ENCODE data around the gene GRID2. TPM values are rescaled to one million over a fixed set of nuclear protein-coding genes. Genes with fewer than 3 reads are reported as not detected.

GRID2 gene
- total and polyA plus RNA-seq, 8 donors: 0.14 to 0.36 (median 0.22) TPM

DNA sequence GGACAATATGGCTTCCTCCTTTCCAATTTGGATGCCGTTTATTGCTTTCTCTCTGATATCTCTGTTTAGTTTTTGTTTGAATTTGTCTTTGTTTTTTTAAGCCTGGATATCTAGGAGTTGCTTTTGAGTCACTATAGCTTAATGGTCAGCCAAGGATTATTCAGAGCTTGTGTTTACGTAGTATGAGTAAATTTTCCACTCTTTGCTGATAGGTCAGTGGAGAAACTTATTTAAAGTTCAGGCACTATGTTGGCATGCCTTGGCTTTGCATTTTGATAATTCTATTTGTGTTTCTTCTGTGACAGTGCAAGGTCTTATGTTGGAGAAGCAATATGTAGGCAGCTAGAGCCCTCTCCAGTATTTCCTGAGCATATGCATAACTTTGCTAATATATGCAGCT is 315.2 kb downstream of the GRID2 start:
- Histone ChIP-seq H3K9me3 (no peaks in the 10 kb centered on the region), H3K27me3 (no peaks in the 10 kb centered on the region), H3K36me3 (no peaks in the 10 kb centered on the region), H3K4me1 (no peaks in the 10 kb centered on the region), H3K4me3 (no peak overlapping the region), H3K27ac (no peak overlapping the region)
- ATAC-seq (no peak), DNase-seq (no peak)
- no peak for TF ChIP-seq CTCF (IDR thresholded peaks at IDR 0.05)
- intact Hi-C loops (cut with DNase I): no loop called here

DNA sequence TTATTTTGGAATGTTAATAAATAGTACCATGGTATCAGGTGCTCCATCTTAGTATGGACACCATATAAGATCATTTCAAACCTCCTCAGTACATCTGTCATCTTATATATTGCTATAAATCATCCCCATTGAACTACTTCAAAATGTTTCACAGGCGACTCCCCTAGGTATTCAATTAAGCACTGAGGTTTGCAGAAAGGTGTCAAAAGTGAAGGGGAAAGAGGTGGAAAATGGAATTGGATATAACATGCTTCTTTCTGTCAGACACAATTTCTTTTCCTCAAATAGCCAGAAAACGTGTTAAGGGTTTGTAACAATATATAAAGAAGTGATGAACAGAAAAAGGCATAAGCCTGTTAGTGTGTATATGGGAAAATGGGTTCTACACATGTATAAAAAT is 325.5 kb downstream of the GRID2 start:
- Histone ChIP-seq H3K4me3 (no peak overlapping the region), H3K9me3 (peaks cover 0 to 7% of the 10 kb centered on the region in 2 donors), H3K36me3 (no peaks in the 10 kb centered on the region), H3K27me3 (no peaks in the 10 kb centered on the region), H3K4me1 (no peaks in the 10 kb centered on the region), H3K27ac (no peak overlapping the region)
- ATAC-seq: no peak
- no peak for DNase-seq
- intact Hi-C loops (cut with DNase I): no loop called here
- TF ChIP-seq CTCF (IDR thresholded peaks at IDR 0.05): no peak

DNA sequence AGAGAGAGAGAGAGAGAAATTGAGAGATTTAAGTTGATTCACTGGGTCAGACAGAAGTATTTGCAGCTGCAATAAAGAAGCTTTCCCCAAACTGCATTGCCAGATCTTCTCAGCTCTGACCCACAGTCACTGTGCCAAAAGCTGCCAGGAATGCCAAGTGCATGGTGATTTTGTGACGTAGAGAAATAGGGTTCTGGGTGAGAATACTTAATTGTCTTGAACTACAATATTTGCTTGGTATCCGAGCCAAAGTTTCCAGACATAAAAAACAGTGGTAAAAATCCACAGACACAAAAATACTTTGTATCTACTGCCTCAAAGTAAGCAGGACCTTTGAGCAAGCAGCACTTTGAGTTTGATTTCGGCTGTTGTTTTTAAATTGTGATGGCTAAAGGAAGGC is 331.1 kb downstream of the GRID2 start:
- H3K9me3 ChIP-seq: no peaks in the 10 kb centered on the region
- no peak for ATAC-seq
- intact Hi-C loops (cut with DNase I): no loop called here
- no peaks in the 10 kb centered on the region for H3K4me1 ChIP-seq
- no peaks in the 10 kb centered on the region for H3K27me3 ChIP-seq
- TF ChIP-seq CTCF (IDR thresholded peaks at IDR 0.05): no peak
- H3K4me3 ChIP-seq: no peak overlapping the region
- H3K27ac ChIP-seq: no peak overlapping the region
- no peak for DNase-seq
- H3K36me3 ChIP-seq: no peaks in the 10 kb centered on the region

DNA sequence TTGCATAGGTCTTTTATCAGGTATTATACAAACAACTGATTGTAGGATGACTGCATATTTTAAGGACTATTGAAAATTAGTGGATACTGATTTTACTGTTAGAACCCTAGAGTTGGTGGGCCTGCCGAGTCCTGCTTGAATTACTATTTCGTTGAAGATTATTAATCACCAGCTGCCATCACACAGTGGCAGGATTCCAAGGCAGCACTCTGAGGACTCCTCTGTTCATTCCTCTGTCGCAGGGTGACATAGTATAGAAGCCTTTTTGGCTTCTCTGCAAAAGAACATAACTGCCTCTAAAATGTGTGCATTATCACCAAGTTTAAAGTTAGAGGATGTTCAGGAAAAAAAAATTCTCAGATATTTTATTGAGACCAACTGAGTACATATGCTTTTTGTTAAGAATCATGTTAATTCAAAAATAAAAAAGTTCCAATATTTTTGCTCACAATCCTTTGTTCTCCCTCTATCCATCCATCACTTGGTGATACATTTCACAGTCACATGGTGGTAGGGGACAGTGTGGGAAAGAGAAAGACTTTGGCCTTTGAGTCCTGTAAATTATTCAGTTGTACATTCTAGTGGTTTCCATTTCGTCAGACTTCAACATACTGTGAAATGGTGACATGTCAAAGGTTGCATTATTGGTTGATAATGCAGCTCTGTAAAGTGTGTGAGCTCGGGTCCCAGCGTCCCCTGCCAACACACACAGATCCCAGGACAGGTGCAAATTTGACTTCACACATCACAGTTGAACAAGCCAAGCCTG is 332.5 kb downstream of the GRID2 start:
- H3K4me1 ChIP-seq: no peaks in the 10 kb centered on the region
- H3K9me3 ChIP-seq: no peaks in the 10 kb centered on the region
- intact Hi-C loops (cut with DNase I): no loop called here
- H3K4me3 ChIP-seq: no peak overlapping the region
- ATAC-seq (no peak), DNase-seq (no peak)
- no peak overlapping the region for H3K27ac ChIP-seq
- TF ChIP-seq CTCF (IDR thresholded peaks at IDR 0.05): no peak
- no peaks in the 10 kb centered on the region for H3K36me3 ChIP-seq
- H3K27me3 ChIP-seq: no peaks in the 10 kb centered on the region

DNA sequence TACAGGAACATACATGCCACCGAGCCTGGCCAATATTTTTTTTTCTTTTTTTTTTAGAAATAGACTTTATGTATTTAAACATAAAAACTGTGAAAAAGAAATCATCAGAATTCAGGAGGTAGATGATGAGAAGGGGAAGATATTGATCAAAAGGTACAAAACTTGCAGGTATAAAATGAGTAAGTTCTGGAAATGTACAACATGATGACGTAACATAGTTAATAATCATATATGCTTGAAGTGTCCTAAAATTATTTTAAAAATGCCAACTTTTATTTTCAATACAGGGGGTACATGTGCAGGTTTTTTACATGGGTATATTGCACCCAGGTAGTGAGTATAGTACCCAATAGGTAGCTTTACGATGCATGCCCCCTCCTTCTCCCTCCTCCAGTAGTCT is 337.6 kb downstream of the GRID2 start:
- H3K27me3 ChIP-seq: no peaks in the 10 kb centered on the region
- no peak for DNase-seq
- H3K4me3 ChIP-seq: no peak overlapping the region
- intact Hi-C loops (cut with DNase I): no loop called here
- no peaks in the 10 kb centered on the region for H3K36me3 ChIP-seq
- H3K4me1 ChIP-seq: no peaks in the 10 kb centered on the region
- no peak for ATAC-seq
- H3K9me3 ChIP-seq: no peaks in the 10 kb centered on the region
- H3K27ac ChIP-seq: no peak overlapping the region
- no peak for TF ChIP-seq CTCF (IDR thresholded peaks at IDR 0.05)

All from left lung (tissue), 10 donors.